NK-92 (cell line): ENCODE measurements around the gene ZDHHC5.
"Not testable (repeated sequence)": the region's sequence is repeated elsewhere in the genome, so short reads cannot be mapped to it uniquely, and the experiment has no call there.

ENCODE experiments used
- DNase-seq: peaks from one replicate; lab custom pipeline; 2025; ENCODE audit not compliant: unreplicated experiment; lab: John Stamatoyannopoulos, UW

The ZDHHC5 gene

GRCh38 chr11:57663975-57664374 is 3.9 kb upstream of the ZDHHC5 start:
- DNase-seq = no peak

- peak; percentile 60 for DNase-seq
These were observed 688 bp upstream of the ZDHHC5 start for GRCh38 chr11:57667117-57667735.

GRCh38 chr11:57668434-57668782 is 494 bp downstream of the ZDHHC5 start:
- no peak for DNase-seq

- no peak for DNase-seq
These were observed 6.3 kb downstream of the ZDHHC5 start for GRCh38 chr11:57674251-57674650.

GRCh38 chr11:57675176-57675941 is 7.4 kb downstream of the ZDHHC5 start:
- DNase-seq = no peak

GRCh38 chr11:57679396-57679795 is 11.5 kb downstream of the ZDHHC5 start:
- no peak for DNase-seq

- DNase-seq = no peak
These were observed 12.6 kb downstream of the ZDHHC5 start for GRCh38 chr11:57680552-57680874.

GRCh38 chr11:57681168-57681567 is 13.3 kb downstream of the ZDHHC5 start:
- no peak for DNase-seq

GRCh38 chr11:57690474-57690873 is 22.6 kb downstream of the ZDHHC5 start:
- not testable (repeated sequence) for DNase-seq

- no peak for DNase-seq
These were observed 31.0 kb downstream of the ZDHHC5 start for GRCh38 chr11:57698843-57699365.

- no peak for DNase-seq
These were observed 31.9 kb downstream of the ZDHHC5 start for GRCh38 chr11:57699813-57700212.

- DNase-seq = no peak
These were observed 32.5 kb downstream of the ZDHHC5 start for GRCh38 chr11:57700425-57700824.

GRCh38 chr11:57703341-57703740 is 35.4 kb downstream of the ZDHHC5 start:
- no peak for DNase-seq

GRCh38 chr11:57704932-57705331 is 37.0 kb downstream of the ZDHHC5 start:
- no peak for DNase-seq

GRCh38 chr11:57705432-57705831 is 37.5 kb downstream of the ZDHHC5 start:
- DNase-seq = not testable (repeated sequence)

- no peak for DNase-seq
These were observed 42.0 kb downstream of the ZDHHC5 start for GRCh38 chr11:57709802-57710367.

- no peak for DNase-seq
These were observed 43.7 kb downstream of the ZDHHC5 start, which contains the start of gene MED19 for GRCh38 chr11:57711414-57712255. TSS of gene MED19 (minus strand) at chr11:57712215. CDS start at chr11:57712179, 36 bp downstream.

- peak; percentile 69 for DNase-seq
These were observed 44.6 kb downstream of the ZDHHC5 start, which contains the start of gene TMX2 for GRCh38 chr11:57712256-57713150. TSS of gene TMX2 (plus strand) at chr11:57712593. CDS start at chr11:57712619, 26 bp downstream.

- DNase-seq = no peak
These were observed 45.9 kb downstream of the ZDHHC5 start for GRCh38 chr11:57713835-57714234.

- DNase-seq = not testable (repeated sequence)
These were observed 48.8 kb downstream of the ZDHHC5 start for GRCh38 chr11:57716726-57717125.
